Fibroblast of peridontal ligament (primary cell): ENCODE measurements around the gene ANKHD1.
"Not testable (repeated sequence)": the region's sequence is repeated elsewhere in the genome, so short reads cannot be mapped to it uniquely, and the experiment has no call there.

Experiments used
- DNase-seq: peaks from one replicate; pipeline ENCODE4 v3.0.0-alpha.2; 2010; ENCODE audit errors: extremely low read depth

Gene ANKHD1

GRCh38 chr5:140424135-140424534 lies 22.5 kb downstream of the ANKHD1 start:
- no peak for DNase-seq

GRCh38 chr5:140427726-140428125 lies 26.1 kb downstream of the ANKHD1 start:
- not testable (repeated sequence) for DNase-seq

GRCh38 chr5:140429724-140430123 lies 28.1 kb downstream of the ANKHD1 start:
- no peak for DNase-seq

- DNase-seq: no peak
Measured at GRCh38 chr5:140432212-140432611, 30.6 kb downstream of the ANKHD1 start.

- DNase-seq: no peak
Measured at GRCh38 chr5:140432916-140433315, 31.3 kb downstream of the ANKHD1 start.

DNA sequence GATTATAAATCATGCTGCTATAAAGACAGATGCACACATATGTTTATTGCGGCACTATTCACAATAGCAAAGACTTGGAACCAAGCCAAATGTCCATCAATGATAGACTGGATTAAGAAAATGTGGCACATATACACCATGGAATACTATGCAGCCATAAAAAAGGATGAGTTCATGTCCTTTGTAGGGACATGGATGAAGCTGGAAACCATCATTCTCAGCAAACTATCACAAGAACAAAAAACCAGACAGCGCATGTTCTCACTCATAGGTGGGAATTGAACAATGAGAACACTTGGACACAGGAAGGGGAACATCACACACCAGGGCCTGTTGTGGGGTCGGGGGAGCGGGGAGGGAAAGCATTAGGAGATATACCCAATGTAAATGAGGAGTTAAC lies 55.7 kb downstream of the ANKHD1 start:
- DNase-seq: not testable (repeated sequence)

GRCh38 chr5:140466981-140467742 lies 65.5 kb downstream of the ANKHD1 start:
- DNase-seq: no peak

GRCh38 chr5:140468188-140468587 lies 66.6 kb downstream of the ANKHD1 start:
- no peak for DNase-seq

- DNase-seq: no peak
Measured at GRCh38 chr5:140469259-140469658, 67.6 kb downstream of the ANKHD1 start.

DNA sequence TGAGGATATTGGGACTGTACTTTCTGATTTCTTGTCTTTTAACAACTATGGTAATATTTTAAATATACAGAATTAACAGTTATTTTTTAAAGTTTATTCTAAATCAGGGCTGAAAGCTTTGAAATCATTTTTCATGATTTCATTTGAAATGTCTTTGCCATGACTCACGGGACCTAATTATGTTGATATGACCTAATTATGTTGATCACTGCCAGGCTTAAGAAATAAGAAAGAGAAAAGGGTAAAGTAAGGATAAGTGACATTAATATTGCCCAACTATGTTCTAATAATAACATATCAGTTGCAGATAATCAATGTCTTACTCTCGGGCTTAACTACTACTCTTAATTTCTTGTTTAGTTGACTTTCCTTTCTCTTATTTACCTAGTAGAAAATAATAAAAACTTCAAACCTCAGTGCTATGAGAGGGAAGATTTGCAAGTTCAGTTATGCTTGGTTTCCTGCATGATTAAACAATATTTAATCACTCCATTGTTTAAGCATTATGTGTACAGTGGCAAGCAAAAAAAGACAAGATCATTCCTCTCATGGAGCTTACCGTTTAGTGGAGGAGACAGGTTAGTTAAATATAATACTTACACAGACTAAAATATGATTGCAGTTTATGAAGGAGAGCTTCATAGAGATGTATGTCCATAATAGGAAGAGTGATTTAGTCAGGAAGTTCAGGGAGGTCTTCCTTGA lies 78.8 kb downstream of the ANKHD1 start:
- DNase-seq: peak; percentile 48

- peak; percentile 68 for DNase-seq
Measured at GRCh38 chr5:140481758-140482157, 80.1 kb downstream of the ANKHD1 start.

DNA sequence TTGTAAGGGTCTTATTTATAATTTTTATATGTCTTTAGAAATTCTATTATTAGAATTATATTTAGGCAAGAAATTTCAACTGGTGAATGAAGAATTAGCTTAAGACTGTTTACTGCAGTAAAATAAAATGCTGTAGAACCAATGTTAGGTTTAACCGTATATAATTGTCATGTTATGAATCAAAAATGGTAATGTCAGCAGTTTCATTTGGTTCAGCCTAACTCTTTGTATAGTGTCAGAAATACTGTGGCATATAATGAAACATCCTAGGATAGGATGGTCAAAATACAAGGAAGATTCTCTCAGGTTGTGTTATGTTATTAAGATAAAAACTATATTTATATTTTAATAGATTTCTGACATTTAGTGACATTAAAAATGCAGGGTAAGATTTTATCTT lies 81.4 kb downstream of the ANKHD1 start:
- DNase-seq: no peak

DNA sequence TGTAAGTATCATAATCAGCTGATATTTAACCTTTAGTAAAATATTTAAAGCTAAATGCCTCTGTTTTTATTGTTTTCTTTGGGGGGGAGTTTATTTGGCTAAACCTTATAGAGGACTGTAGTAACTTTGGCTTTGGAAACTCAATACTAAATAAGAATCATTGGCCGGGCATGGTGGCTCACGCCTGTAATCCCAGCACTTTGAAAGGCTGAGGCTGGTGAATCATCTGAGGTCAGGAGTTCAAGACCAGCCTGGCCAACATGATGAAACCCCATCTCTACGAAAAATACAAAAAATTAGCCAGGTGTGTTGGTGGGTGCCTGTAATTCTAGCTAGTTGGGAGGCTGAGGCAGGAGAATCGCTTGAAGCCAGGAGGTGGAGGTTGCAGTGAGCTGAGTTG lies 86.5 kb downstream of the ANKHD1 start:
- DNase-seq: not testable (repeated sequence)

- DNase-seq: no peak
Measured at GRCh38 chr5:140488914-140489313, 87.3 kb downstream of the ANKHD1 start.

DNA sequence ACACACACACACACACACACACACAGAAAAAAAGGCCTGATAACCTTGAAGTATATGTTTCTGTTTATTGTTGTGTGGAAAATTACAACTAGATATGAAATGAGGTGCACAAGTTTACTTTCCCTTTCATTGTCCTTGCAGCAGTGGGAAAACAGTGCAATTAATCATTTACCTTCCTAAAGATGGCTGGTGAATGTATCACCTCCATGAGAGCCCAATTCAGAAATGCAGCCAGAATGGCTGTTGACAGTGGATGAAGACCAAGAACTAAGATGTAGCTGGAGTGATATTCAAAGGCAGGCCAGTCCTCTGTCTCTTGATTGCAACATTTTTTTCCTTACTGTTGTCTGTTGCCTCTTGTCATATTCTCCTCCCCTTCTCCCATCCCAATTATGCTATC lies 96.3 kb downstream of the ANKHD1 start:
- no peak for DNase-seq

DNA sequence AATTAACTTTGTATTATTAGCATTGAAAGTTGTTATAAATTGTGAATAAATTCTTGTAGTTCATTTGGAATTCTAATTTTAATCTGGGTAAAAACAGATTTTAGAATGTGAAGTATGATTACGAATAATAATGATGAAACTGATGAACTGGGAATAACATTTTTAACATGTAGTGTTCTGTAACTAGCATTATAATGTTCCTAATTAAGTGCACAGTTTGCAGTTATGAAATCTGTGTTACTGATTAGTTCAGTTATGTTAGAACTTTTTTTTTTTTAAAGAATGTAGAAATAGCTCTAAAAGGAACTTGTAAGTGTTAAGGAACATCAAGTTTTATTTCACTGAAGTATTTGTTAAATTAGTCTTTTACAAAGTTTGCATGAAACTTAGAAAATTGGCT lies 97.0 kb downstream of the ANKHD1 start:
- DNase-seq: no peak

DNA sequence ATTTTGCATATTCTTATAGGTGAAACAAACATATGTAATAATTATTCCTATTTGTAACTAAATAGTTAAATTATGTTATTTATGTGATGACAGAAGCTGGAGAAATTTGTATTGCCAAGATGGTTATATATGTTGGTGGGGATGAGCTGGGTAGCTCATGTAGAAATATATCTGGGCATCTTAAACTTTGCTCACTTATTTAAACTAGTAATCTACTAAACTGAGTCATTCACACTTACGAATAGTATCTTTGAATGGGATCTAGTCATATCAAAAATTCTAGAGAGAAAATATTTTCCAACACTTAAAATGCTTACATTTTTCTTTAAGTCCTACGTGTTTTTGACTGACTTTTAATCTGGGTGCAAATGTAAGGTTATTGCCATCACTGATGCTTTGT lies 101.2 kb downstream of the ANKHD1 start:
- no peak for DNase-seq

GRCh38 chr5:140509898-140510297 lies 108.3 kb downstream of the ANKHD1 start:
- DNase-seq: no peak

GRCh38 chr5:140513124-140513523 lies 111.5 kb downstream of the ANKHD1 start:
- no peak for DNase-seq

DNA sequence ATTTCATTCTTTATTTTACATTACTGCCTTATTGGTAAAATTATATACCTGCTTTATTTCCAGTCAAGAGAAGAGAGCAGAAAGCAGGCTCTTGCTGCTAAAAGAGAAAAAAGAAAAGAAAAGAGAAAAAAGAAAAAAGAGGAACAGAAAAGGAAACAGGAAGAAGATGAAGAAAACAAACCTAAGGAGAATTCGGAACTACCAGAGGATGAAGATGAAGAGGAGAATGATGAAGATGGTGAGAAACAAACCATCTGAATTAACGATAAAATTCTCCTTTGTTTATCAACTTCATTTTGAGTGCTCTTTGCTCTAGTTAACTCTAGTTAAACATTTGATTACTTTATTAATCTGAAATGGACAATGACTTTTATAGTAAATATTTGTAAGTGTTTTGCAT lies 122.4 kb downstream of the ANKHD1 start:
- DNase-seq: no peak

- DNase-seq: no peak
Measured at GRCh38 chr5:140540227-140540626, 138.6 kb downstream of the ANKHD1 start.

DNA sequence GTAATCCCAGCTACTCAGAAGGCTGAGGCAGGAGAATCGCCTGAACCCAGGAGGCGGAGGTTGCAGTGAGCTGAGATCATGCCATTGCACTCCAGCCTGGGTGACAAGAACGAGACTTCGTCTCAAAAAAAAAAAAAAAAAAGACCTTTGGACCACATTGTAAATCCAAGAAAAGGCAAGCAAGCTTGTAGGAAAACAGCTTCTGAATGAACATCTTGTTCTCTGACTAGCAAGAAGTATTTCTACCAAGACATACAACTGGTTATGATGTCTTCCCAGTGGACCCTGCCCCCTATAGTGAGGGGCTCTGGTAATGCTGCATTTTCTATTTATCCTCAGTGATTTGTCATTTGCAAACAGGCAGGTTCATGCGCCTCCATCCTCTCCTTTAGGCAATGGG lies 141.3 kb downstream of the ANKHD1 start:
- DNase-seq: no peak

GRCh38 chr5:140544986-140545385 lies 143.4 kb downstream of the ANKHD1 start:
- no peak for DNase-seq
